RKO (cell line): ENCODE results near the gene PFKFB4.

Source experiments
- DNase-seq: peaks from one replicate; pipeline ENCODE4 v3.0.0-alpha.2; 2016; ENCODE audit warnings: low spot score

PFKFB4 gene

GRCh38 chr3:48584836-48585235, 28.2 kb upstream of the PFKFB4 start:
- DNase-seq, result no peak

GRCh38 chr3:48581621-48582481, 25.2 kb upstream of the PFKFB4 start:
- DNase-seq, result no peak

- DNase-seq, result no peak
These were observed 20.0 kb upstream of the PFKFB4 start for GRCh38 chr3:48576647-48577046.

GRCh38 chr3:48575366-48575765, 18.8 kb upstream of the PFKFB4 start:
- no peak for DNase-seq

- DNase-seq, result no peak
These were observed 17.5 kb upstream of the PFKFB4 start for GRCh38 chr3:48573973-48574585.

- DNase-seq, result no peak
These were observed 15.9 kb upstream of the PFKFB4 start for GRCh38 chr3:48572517-48572916.

- no peak for DNase-seq
These were observed 15.3 kb upstream of the PFKFB4 start for GRCh38 chr3:48571938-48572337.

GRCh38 chr3:48569808-48570450, 13.3 kb upstream of the PFKFB4 start:
- no peak for DNase-seq

- DNase-seq, result no peak
These were observed 12.8 kb upstream of the PFKFB4 start for GRCh38 chr3:48569400-48569799.

GRCh38 chr3:48568476-48568875, 11.9 kb upstream of the PFKFB4 start:
- no peak for DNase-seq

GRCh38 chr3:48567500-48567899, 10.9 kb upstream of the PFKFB4 start:
- DNase-seq, result no peak

- no peak for DNase-seq
These were observed 10.5 kb upstream of the PFKFB4 start for GRCh38 chr3:48567090-48567489.

GRCh38 chr3:48566401-48566760, 9.8 kb upstream of the PFKFB4 start:
- DNase-seq, result no peak

GRCh38 chr3:48565591-48566400, 9.2 kb upstream of the PFKFB4 start:
- DNase-seq, result peak; percentile 64

GRCh38 chr3:48565186-48565585, 8.6 kb upstream of the PFKFB4 start:
- DNase-seq, result no peak

- DNase-seq, result no peak
These were observed 8.1 kb upstream of the PFKFB4 start for GRCh38 chr3:48564667-48565066.

- DNase-seq, result peak; percentile 86
These were observed 7.4 kb upstream of the PFKFB4 start for GRCh38 chr3:48564022-48564421.

- DNase-seq, result no peak
These were observed 6.8 kb upstream of the PFKFB4 start, which contains the start of gene UCN2 for GRCh38 chr3:48563382-48563918. Gene UCN2 (minus strand): TSS chr3:48563781. CDS start chr3:48563124, 657 bp downstream.

- no peak for DNase-seq
These were observed 5.9 kb upstream of the PFKFB4 start for GRCh38 chr3:48562367-48563095.

- peak; percentile 42 for DNase-seq
These were observed 4.6 kb upstream of the PFKFB4 start for GRCh38 chr3:48561045-48561736.

- DNase-seq, result no peak
These were observed 4.0 kb upstream of the PFKFB4 start for GRCh38 chr3:48560648-48561018.
